Fibroblast of lung (primary cell): ENCODE results near the gene IFT22.

Experiments used
- EZH2 ChIP-seq: IDR thresholded peaks from 2 replicates; pipeline ENCODE4 v1.5.1; 2012; ENCODE audit warnings: low read length, control low read depth, mild to moderate bottlenecking; ENCODE audit errors: missing control alignments
- TF ChIP-seq, protein P1 (sequence below), 2 donors: IDR thresholded peaks in 1 of 2; conservative IDR thresholded peaks in 1 of 2; 1 replicate in 1 of 2; 2 replicates in 1 of 2; pipeline ENCODE4 v1.5.1; 2011 to 2012; ENCODE audit warnings: low read length in 2 of 2, control low read depth in 1 of 2, inconsistent platforms in 1 of 2, low read depth in 1 of 2, mild to moderate bottlenecking in 1 of 2

DNA sequence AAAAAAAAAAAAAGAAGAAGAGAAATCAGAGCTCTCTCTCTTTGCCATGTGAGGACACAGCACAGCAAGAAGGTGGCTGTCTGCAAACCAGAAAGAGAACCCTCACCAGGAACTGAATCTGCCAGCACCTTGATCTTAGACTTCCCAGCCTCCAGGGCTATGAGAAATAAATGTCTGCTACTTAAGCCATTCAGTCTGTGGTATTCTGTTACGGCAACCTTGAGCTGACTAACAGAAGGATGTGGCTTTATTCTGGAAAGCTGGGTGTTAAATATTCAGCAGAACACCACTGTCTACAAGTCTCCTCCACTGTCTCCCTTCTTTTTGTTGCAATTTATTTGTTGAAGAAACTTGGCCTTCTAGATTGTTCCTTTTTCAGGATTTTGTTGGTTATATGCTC is 46.1 kb upstream of the IFT22 start:
- TF ChIP-seq, protein P1, sequence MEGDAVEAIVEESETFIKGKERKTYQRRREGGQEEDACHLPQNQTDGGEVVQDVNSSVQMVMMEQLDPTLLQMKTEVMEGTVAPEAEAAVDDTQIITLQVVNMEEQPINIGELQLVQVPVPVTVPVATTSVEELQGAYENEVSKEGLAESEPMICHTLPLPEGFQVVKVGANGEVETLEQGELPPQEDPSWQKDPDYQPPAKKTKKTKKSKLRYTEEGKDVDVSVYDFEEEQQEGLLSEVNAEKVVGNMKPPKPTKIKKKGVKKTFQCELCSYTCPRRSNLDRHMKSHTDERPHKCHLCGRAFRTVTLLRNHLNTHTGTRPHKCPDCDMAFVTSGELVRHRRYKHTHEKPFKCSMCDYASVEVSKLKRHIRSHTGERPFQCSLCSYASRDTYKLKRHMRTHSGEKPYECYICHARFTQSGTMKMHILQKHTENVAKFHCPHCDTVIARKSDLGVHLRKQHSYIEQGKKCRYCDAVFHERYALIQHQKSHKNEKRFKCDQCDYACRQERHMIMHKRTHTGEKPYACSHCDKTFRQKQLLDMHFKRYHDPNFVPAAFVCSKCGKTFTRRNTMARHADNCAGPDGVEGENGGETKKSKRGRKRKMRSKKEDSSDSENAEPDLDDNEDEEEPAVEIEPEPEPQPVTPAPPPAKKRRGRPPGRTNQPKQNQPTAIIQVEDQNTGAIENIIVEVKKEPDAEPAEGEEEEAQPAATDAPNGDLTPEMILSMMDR (conservative IDR thresholded peaks at IDR 0.05 in 1 of 2, IDR thresholded peaks at IDR 0.05 in 1 of 2; ENCODE audit: low read depth in 1 of 2, low read length in 2 of 2), result no peak
- no peak for TF ChIP-seq EZH2
